ENCODE results near the gene OLFML2B. TPM values are rescaled to one million over a fixed set of nuclear protein-coding genes. Genes with fewer than 3 reads are reported as not detected.

Gene OLFML2B
- total RNA-seq, 1 donor from 2014 or later, result 3.4 TPM

DNA sequence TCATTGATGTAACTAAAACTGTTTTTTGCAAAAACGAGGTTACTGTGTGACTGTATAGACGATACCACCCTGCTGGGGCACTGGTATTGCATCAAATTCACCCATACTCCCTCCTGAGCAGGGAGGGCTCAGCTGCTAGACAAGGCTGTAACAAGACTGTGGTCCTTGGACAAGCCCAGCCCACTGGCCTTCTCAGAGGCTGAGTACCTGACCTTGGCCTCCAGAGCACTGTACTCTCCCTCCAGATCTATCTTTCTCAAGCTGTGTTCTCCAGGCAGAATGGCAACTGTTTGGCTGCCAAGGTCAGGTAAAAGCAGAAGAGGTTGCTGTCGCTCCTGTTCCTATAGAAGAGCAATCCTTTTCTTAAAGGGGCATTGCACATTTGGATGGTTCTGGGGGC, 8.5 kb downstream of the OLFML2B start:
- intact Hi-C loops (cut with micrococcal nuclease), result no loop called here
- peaks cover 49% of the 10 kb centered on the region for H3K4me1 ChIP-seq
- no peak for DNase-seq

DNA sequence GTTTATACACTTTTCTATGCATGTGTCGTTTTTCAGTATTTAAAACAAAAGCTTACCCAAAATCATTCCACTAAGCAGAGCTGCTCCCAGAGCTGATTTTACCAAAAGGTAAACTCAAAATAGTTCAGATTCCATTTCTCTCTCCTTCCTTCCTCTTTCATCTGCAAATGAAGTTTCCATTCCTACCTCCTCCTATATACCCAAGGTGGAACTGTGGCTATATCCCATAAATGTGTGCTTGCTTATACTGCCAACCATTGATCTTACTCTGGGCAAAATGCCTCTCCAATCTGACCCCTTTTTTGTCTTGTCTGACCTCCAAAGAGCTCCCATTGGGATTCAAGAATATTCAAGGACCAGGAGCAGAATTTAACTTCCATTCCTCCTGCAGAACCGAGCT, 9.5 kb downstream of the OLFML2B start:
- Histone ChIP-seq H3K27ac (replicated peaks) (no peak overlapping the region), H3K4me1 (peaks cover 49% of the 10 kb centered on the region), H3K36me3 (no peaks in the 10 kb centered on the region), H3K27me3 (ENCODE audit: low read depth) (no peaks in the 10 kb centered on the region), H3K4me3 (no peak overlapping the region), H3K9me3 (replicated peaks) (peaks cover 6% of the 10 kb centered on the region)
- intact Hi-C loops (cut with micrococcal nuclease), result no loop called here
- DNase-seq, result no peak
- no peak for TF ChIP-seq CTCF (IDR thresholded peaks at IDR 0.05; ENCODE audit: borderline replicate concordance)

More for the DNA sequence above, 8.5 kb downstream of the OLFML2B start:
- no peak for TF ChIP-seq CTCF (IDR thresholded peaks at IDR 0.05; ENCODE audit: borderline replicate concordance)
- peaks cover 6% of the 10 kb centered on the region for H3K9me3 ChIP-seq (replicated peaks)
- H3K36me3 ChIP-seq, result no peaks in the 10 kb centered on the region
- no peak overlapping the region for H3K27ac ChIP-seq (replicated peaks)
- no peaks in the 10 kb centered on the region for H3K27me3 ChIP-seq (ENCODE audit: low read depth)
- H3K4me3 ChIP-seq, result no peak overlapping the region

DNA sequence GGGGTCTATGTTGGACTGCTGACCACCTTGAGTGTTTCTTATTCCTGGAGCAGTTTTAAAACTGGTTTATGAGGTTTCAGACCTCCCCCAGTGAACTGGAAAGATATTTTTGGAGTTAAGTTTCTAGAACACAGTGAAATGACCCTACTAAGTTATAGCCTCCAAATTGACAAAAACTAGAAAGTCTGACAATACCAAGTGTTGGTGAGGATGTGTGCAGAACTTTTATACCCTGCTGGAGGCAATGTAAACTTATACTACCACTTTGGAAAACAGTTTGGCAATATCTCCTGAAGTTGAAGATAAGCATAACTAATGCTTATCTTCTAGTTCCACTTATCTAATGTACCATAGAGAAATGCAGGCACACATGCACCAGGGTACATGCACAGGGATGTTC, 10.4 kb downstream of the OLFML2B start:
- no peak for TF ChIP-seq CTCF (IDR thresholded peaks at IDR 0.05; ENCODE audit: borderline replicate concordance)
- Histone ChIP-seq H3K36me3 (no peaks in the 10 kb centered on the region), H3K4me3 (no peak overlapping the region), H3K4me1 (peaks cover 45% of the 10 kb centered on the region), H3K9me3 (replicated peaks) (peaks cover 6% of the 10 kb centered on the region), H3K27me3 (ENCODE audit: low read depth) (no peaks in the 10 kb centered on the region), H3K27ac (replicated peaks) (no peak overlapping the region)
- no peak for DNase-seq
- intact Hi-C loops (cut with micrococcal nuclease), result no loop called here

DNA sequence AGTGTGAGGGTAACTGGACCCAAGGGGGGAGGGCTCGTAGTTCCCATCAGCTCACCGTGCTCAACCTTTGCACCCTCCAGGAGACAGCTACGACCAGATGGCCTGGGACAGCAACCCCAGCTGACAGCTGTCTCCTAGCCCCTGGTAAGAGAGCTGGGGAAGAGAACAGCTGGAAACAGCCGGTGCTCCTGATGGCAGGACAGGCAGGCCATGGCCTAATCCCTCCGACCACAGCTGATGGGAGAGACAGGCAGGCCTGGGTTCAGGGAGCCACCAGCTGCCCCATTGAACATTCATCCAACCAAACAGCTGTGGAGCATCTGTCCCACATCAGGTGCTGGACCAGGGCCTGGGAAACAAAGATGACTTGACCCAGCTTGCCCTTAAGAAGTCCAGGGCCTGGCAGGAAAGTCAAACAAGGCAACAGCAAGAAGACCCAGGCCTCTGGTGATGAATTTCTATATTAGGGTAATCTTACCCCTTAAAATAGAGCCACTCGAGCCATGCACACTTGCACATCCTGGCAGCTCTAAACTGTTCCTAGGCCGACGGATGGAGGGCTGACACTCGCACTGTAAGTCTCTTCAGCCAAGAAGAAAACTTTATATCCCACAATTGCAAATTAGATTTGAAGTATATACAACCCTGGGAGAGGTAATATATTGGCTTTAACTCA, 12.2 kb downstream of the OLFML2B start:
- TF ChIP-seq CTCF (IDR thresholded peaks at IDR 0.05; ENCODE audit: borderline replicate concordance), result no peak
- Histone ChIP-seq H3K4me1 (peaks cover 52% of the 10 kb centered on the region), H3K27me3 (ENCODE audit: low read depth) (no peaks in the 10 kb centered on the region), H3K9me3 (replicated peaks) (peaks cover 6% of the 10 kb centered on the region), H3K4me3 (peak overlapping the region; percentile 2), H3K36me3 (no peaks in the 10 kb centered on the region), H3K27ac (replicated peaks) (peak overlapping the region; percentile 86)
- intact Hi-C loops (cut with micrococcal nuclease), result no loop called here
- peak; percentile 35 for DNase-seq

- no peak overlapping the region for H3K4me3 ChIP-seq
- intact Hi-C loops (cut with micrococcal nuclease), result no loop called here
- no peak for TF ChIP-seq CTCF (IDR thresholded peaks at IDR 0.05; ENCODE audit: borderline replicate concordance)
- H3K9me3 ChIP-seq (replicated peaks), result peaks cover 6% of the 10 kb centered on the region
- H3K36me3 ChIP-seq, result no peaks in the 10 kb centered on the region
- H3K27ac ChIP-seq (replicated peaks), result peak overlapping the region; percentile 86
- peaks cover 52% of the 10 kb centered on the region for H3K4me1 ChIP-seq
- no peaks in the 10 kb centered on the region for H3K27me3 ChIP-seq (ENCODE audit: low read depth)
- DNase-seq, result no peak
These were observed 13.5 kb downstream of the OLFML2B start for GRCh38 chr1:162010175-162010506.
